Cardiac muscle cell (in vitro differentiated cells and primary cell): Measurements from ENCODE around the gene KCNK4. TPM values are rescaled to one million over a fixed set of nuclear protein-coding genes. Genes with fewer than 3 reads are reported as not detected.
"Not testable (repeated sequence)": the region's sequence is repeated elsewhere in the genome, so short reads cannot be mapped to it uniquely, and the experiment has no call there.

Experiments
- DNase-seq, 2 donors: peaks; one replicate each; pipeline versions ENCODE4 v3.0.0 to v3.0.0-alpha.2; 2010 to 2017; ENCODE audit warnings: low read depth in 1 of 2, low spot score in 1 of 2
- H3K27ac ChIP-seq: fragments of 200-600 bp; sonication (generic); 2 replicates; pipeline ENCODE4 v1.5.1; 2016
- H3K27me3 ChIP-seq: fragments of 200-600 bp; sonication (generic); 2 replicates; pipeline ENCODE4 v1.6.0; 2016; ENCODE audit warnings: control low read depth
- H3K36me3 ChIP-seq: fragments of 200-600 bp; sonication (generic); 2 replicates; pipeline ENCODE4 v1.5.1; 2016; ENCODE audit warnings: control low read depth
- H3K4me1 ChIP-seq: fragments of 200-600 bp; sonication (generic); 2 replicates; pipeline ENCODE4 v1.8.1; 2017; ENCODE audit warnings: low read depth, mild to moderate bottlenecking, mixed run types
- H3K4me3 ChIP-seq: fragments of 200-600 bp; sonication (generic); 2 replicates; pipeline ENCODE4 v1.5.1; 2016; ENCODE audit warnings: mild to moderate bottlenecking
- H3K9me3 ChIP-seq: fragments of 200-600 bp; sonication (generic); 2 replicates; pipeline ENCODE4 v1.5.1; 2017; ENCODE audit warnings: low read depth, mild to moderate bottlenecking, control low read depth
- CTCF ChIP-seq: IDR thresholded peaks from 2 replicates; pipeline ENCODE4 v1.5.1; 2012; ENCODE audit warnings: low read depth, mild to moderate bottlenecking, low read length
- polyA plus RNA-seq: library from polyadenylated mRNA; unstranded; fragments of >200 nt; fragmentation: Nextera tagmentation; extraction: Ambion mirVana; gene quantifications from 2 replicates; pipeline ENCODE4 v1.2.1, GENCODE V29; 2016
- total RNA-seq: library from RNA; depleted of rRNA; stranded (reverse); fragments of >200 nt; gene quantifications from 2 replicates; pipeline ENCODE4 v1.2.3, GENCODE V29; 2016

Gene KCNK4
- total and polyA plus RNA-seq, 2 experiments from 2014 or later = not detected

- peaks cover 6% of the 10 kb centered on the region for H3K4me1 ChIP-seq
- peaks cover 4% of the 10 kb centered on the region for H3K36me3 ChIP-seq
- no peak overlapping the region for H3K27ac ChIP-seq
- no peak overlapping the region for H3K4me3 ChIP-seq
- no peaks in the 10 kb centered on the region for H3K9me3 ChIP-seq
- no peaks in the 10 kb centered on the region for H3K27me3 ChIP-seq
- no peak for DNase-seq
- TF ChIP-seq CTCF = no peak
Observed at GRCh38 chr11:64321026-64321425, 29.9 kb downstream of the KCNK4 start.

GRCh38 chr11:64321533-64321932, 30.4 kb downstream of the KCNK4 start:
- H3K27me3 ChIP-seq = no peaks in the 10 kb centered on the region
- H3K36me3 ChIP-seq = peaks cover 4% of the 10 kb centered on the region
- no peak overlapping the region for H3K4me3 ChIP-seq
- no peak for DNase-seq
- H3K27ac ChIP-seq = no peak overlapping the region
- no peaks in the 10 kb centered on the region for H3K9me3 ChIP-seq
- no peak for TF ChIP-seq CTCF
- H3K4me1 ChIP-seq = peaks cover 6% of the 10 kb centered on the region

- H3K36me3 ChIP-seq = peaks cover 4% of the 10 kb centered on the region
- no peak overlapping the region for H3K4me3 ChIP-seq
- no peak overlapping the region for H3K27ac ChIP-seq
- H3K9me3 ChIP-seq = no peaks in the 10 kb centered on the region
- H3K4me1 ChIP-seq = peaks cover 6% of the 10 kb centered on the region
- no peaks in the 10 kb centered on the region for H3K27me3 ChIP-seq
- no peak for TF ChIP-seq CTCF
- no peak for DNase-seq
Observed at GRCh38 chr11:64322925-64323260, 31.8 kb downstream of the KCNK4 start.

GRCh38 chr11:64323373-64323772, 32.3 kb downstream of the KCNK4 start:
- no peaks in the 10 kb centered on the region for H3K27me3 ChIP-seq
- H3K4me1 ChIP-seq = peaks cover 6% of the 10 kb centered on the region
- H3K36me3 ChIP-seq = peaks cover 4% of the 10 kb centered on the region
- no peak overlapping the region for H3K27ac ChIP-seq
- no peaks in the 10 kb centered on the region for H3K9me3 ChIP-seq
- H3K4me3 ChIP-seq = no peak overlapping the region
- no peak for TF ChIP-seq CTCF
- DNase-seq = no peak

GRCh38 chr11:64323984-64324383, 32.9 kb downstream of the KCNK4 start:
- H3K4me3 ChIP-seq, H3K27me3 ChIP-seq, H3K9me3 ChIP-seq, H3K4me1 ChIP-seq, H3K36me3 ChIP-seq, DNase-seq: not testable (repeated sequence)
- H3K27ac ChIP-seq = peak overlapping the region; percentile 34

- TF ChIP-seq CTCF = no peak
- H3K4me3 ChIP-seq = no peak overlapping the region
- no peaks in the 10 kb centered on the region for H3K4me1 ChIP-seq
- DNase-seq = no peak
- H3K27me3 ChIP-seq = no peaks in the 10 kb centered on the region
- H3K36me3 ChIP-seq = peaks cover 4% of the 10 kb centered on the region
- H3K9me3 ChIP-seq = no peaks in the 10 kb centered on the region
- H3K27ac ChIP-seq = no peak overlapping the region
Observed at GRCh38 chr11:64324692-64325469, 33.8 kb downstream of the KCNK4 start.
